Esophagus squamous epithelium (tissue), 4 donors: ENCODE measurements around the gene TTBK2.

Experiments
- CTCF ChIP-seq, 6 experiments: fragments of 450-650 bp in 4 of 6; fragments of 200-600 bp in 2 of 6; sonication (generic) in 2 of 6; IDR thresholded peaks; one replicate each; pipeline ENCODE4 v1.5.1; 2016 to 2019; ENCODE audit warnings: antibody characterized with exemption in 6 of 6, mild to moderate bottlenecking in 4 of 6, moderate library complexity in 4 of 6
- POLR2A ChIP-seq, 4 donors: fragments of 450-650 bp; IDR thresholded peaks; one replicate each; pipeline ENCODE4 v1.6.1; 2017; ENCODE audit warnings: antibody characterized with exemption in 4 of 4, mild to moderate bottlenecking in 4 of 4, moderate library complexity in 3 of 4

DNA sequence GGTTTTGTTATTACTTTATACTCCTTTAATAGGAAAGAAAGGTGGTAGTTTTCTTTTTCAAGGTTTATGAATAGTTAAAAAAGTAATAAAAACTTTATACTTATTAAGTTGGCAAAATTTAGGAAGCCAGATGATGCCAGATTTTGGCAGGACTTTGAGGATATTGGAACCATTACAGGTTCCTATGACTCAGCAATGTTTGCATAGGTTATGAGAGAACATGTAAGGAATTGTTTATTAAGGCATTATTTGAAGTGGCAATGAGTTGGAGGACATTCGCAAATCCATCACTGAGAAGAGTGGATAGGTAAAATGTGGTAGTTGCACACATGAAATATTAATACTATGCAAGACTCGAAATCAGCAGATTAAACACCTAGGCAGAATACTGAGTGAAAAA lies 213.5 kb downstream of the TTBK2 start:
- TF ChIP-seq CTCF (IDR thresholded peaks at IDR 0.05): no peak
- no peak for TF ChIP-seq POLR2A (IDR thresholded peaks at IDR 0.05)
